Left renal cortex interstitium (tissue), 4 donors: ENCODE results near the gene APRT. TPM values are rescaled to one million over a fixed set of nuclear protein-coding genes. Genes with fewer than 3 reads are reported as not detected.

Experiments
- DNase-seq, 4 donors: peaks; one replicate each; pipeline ENCODE4 v3.0.0-alpha.2; 2013; ENCODE audit warnings: low read depth in 4 of 4, low spot score in 2 of 4, missing footprints in 1 of 4
- polyA plus RNA-seq, 4 donors: library from polyadenylated mRNA; unstranded; fragments of 120-200 nt; gene quantifications; one replicate each; pipeline ENCODE4 v1.2.1, GENCODE V29; 2013; ENCODE audit not compliant: insufficient read length in 4 of 4

Gene APRT
- polyA plus RNA-seq, 4 donors: 74.9 to 122 (median 104) TPM

DNA sequence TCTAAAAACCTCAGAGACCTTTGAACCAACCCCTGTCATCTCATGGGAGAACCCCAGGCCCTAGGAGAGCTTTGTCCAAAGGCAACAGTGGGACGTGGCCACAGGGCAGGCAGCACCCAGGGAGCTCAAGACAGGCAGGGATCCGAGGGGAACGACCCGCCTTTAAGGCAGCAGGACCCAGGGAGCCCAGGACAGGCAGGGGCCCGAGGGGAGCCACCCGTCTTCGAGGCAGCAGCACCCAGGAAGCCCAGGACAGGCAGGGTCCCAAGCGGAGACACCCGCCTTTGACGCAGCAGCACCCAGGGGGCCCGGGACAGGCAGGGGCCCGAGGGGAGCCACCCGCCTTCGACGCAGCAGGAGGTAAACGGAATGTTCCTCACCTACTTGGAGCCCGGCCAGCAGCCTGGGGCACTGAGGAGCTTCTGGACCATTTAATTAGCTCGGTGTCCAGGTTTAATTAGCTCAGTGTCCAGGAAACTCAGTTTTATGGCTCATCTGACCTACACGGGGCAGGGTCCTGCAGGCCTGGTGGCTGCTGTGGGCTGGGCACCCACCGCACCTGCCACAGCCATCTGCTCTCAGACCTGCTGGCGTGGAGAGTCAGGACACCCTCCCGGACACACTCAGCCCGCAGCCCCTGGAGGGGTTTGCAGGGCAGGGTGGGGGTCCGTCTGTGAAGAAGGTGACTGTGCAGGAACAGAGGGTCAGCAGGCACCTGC lies 51.1 kb downstream of the APRT start:
- no peak for DNase-seq

GRCh38 chr16:88759976-88760350 lies 51.8 kb downstream of the APRT start:
- no peak for DNase-seq

Other genes starting within 250 kb of the APRT start
- 10 to 100 TPM; 29.3 to 51.0 (median 44.5) TPM for gene ZC3H18, start 241.5 kb downstream of the APRT start, polyA plus RNA-seq
- gene IL17C, start 173.4 kb downstream of the APRT start, polyA plus RNA-seq: under 1 TPM in 2 of 4 donors, not detected in 2; 0.09 to 0.14 TPM
- 100 to 1,000 TPM in 3 of 4 donors, 10 to 100 TPM in 1; 89.6 to 180 (median 148) TPM for gene CYBA, start 160.9 kb downstream of the APRT start, polyA plus RNA-seq
- 10 to 100 TPM; 24.9 to 41.0 (median 37.7) TPM for gene MVD, start 148.8 kb downstream of the APRT start, polyA plus RNA-seq
- 1 to 10 TPM in 2 of 4 donors, under 1 TPM in 2; 0.32 to 1.3 (median 0.96) TPM for gene SNAI3, start 125.4 kb downstream of the APRT start, polyA plus RNA-seq
- gene RNF166, start 105.5 kb downstream of the APRT start, polyA plus RNA-seq: 10 to 100 TPM; 17.0 to 25.4 (median 19.7) TPM
- 10 to 100 TPM in 3 of 4 donors, 1 to 10 TPM in 1; 9.8 to 17.8 (median 14.4) TPM for gene CTU2, start 105.4 kb downstream of the APRT start, polyA plus RNA-seq
- 10 to 100 TPM; 23.9 to 55.2 (median 44.8) TPM for gene PIEZO1, start 26.7 kb downstream of the APRT start, polyA plus RNA-seq
- gene CDT1, start 8.1 kb downstream of the APRT start, polyA plus RNA-seq: 10 to 100 TPM in 3 of 4 donors, 1 to 10 TPM in 1; 9.5 to 26.8 (median 18.8) TPM
- gene GALNS, start 45.0 kb upstream of the APRT start, polyA plus RNA-seq: 10 to 100 TPM; 18.5 to 28.2 (median 25.7) TPM
- gene TRAPPC2L, start 45.2 kb upstream of the APRT start, polyA plus RNA-seq: 10 to 100 TPM; 76.5 to 85.0 (median 80.5) TPM
- under 1 TPM in 1 of 4 donors, not detected in 3; 0.11 TPM for gene PABPN1L, start 54.7 kb upstream of the APRT start, polyA plus RNA-seq
- gene CBFA2T3, start 165.3 kb upstream of the APRT start, polyA plus RNA-seq: 1 to 10 TPM; 1.8 to 3.6 (median 3.5) TPM